CD4-positive, alpha-beta T cell treated with Interleukin-1 beta for 1 hour (primary cell): ENCODE results near the gene MPPED1.

Experiments used
- DNase-seq, 2 donors: peaks; one replicate each; pipeline ENCODE4 v3.0.0-alpha.2; 2020 to 2022

Gene MPPED1

DNA sequence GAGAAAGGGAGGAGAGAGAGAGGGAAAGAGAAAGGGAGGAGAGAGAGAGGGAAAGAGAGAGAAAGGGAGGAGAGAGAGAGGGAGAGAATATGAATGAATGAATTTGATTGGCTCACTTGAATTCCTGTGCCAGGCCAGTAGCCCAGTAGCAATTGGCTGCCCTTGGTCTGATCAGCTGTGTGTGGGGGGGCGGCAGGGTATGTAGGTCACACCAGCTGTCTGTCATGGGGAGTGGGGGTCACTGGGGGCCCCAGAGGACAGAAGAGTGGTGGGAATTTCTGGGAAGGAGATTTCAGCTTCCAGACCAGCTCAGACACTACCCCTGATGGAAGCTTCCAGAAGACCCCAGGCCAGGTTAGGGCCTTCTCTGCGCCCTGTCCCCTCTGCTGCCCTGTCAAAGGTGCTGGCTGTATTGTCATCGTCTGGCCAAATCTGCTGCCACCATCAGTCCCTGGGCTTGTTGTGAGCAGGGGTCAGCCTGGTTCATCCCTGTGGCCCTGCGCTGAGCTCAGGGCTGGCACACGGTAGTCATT lies 21.1 kb downstream of the MPPED1 start:
- DNase-seq: no peak

DNA sequence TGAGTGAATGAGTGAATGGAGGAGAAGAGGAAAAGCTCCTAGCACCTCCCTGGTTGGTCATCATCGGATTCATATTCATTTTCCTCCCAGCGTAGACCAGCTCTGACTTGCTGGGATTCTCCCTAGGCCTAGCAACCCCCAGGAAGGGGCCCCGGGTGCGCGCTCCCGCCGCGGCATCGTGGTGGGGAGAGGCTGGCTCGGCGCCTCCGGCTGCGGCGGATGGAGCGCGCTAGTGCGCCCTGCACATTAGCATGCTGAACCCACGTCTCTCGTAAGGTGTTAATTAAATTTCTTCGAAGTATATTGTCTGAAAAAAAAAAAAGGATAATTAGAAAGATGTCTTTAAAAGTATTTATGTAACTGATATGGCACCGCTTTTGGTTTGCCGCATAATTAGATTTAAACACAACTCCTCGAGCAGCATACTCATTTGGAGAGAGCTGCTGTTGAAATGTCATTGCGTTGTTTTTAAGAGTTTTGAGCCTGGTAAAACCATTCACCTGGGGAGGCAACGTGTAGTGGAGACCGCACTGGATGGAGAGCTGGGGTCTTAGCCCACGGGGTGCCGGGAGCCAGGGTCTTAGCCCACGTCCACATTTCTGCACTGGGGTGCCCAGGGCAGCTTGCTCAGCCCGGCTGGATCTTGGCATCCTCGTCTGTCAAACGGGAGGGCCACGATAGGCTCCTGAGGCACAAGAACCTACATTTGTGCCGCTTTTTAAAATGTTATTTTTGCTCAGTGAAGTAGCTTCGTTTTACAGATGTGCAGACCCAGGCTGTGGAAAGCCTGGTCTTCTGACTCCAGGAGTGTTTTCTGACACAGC lies 21.8 kb downstream of the MPPED1 start:
- no peak for DNase-seq

DNA sequence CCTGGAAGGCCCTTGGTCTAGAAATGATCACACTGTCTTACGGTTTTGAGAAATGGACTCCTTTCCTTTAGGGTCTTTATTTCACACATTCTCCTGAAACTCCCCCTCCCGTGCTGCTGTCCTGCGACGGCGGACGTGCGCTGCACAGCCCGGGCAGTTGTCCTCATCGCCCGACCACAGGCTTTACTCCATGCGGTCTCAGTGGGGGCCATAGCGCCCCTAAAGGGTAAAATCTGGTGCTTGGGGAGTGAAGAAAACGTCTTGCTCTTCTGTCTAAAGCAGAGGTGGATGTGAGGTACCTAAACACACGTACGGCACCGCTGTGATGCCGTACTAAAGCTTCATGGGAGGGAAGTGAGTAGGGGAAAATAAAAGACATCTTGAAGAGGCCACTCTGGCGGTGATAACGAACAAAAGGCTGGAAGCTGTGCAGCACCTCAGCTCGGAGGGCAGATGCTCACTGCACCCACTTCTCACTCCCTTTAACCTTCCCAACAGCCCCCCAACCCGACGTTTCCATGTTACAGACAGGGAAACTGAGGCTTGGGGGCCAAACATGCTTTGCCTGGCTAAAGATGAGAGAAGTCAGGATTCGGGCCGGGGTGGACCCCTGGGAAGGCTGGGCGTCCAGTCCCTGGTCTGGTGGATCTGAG lies 22.6 kb downstream of the MPPED1 start:
- DNase-seq: no peak

DNA sequence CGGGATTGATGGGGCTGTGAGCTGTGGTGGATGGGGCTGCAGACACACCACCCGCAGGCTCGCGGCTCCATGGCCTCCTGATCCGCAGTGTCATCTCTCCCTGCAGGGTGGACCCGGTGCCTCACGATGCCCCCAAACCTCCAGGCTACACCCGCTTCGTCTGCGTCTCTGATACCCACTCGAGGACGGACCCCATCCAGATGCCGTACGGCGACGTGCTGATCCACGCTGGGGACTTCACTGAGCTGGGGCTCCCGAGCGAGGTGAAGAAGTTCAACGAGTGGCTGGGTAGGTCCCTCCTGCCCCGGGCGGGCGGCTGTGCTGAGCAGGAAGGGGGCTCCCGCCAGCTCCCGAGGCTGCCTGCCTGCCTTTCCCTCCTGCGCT lies 23.1 kb downstream of the MPPED1 start:
- no peak for DNase-seq

DNA sequence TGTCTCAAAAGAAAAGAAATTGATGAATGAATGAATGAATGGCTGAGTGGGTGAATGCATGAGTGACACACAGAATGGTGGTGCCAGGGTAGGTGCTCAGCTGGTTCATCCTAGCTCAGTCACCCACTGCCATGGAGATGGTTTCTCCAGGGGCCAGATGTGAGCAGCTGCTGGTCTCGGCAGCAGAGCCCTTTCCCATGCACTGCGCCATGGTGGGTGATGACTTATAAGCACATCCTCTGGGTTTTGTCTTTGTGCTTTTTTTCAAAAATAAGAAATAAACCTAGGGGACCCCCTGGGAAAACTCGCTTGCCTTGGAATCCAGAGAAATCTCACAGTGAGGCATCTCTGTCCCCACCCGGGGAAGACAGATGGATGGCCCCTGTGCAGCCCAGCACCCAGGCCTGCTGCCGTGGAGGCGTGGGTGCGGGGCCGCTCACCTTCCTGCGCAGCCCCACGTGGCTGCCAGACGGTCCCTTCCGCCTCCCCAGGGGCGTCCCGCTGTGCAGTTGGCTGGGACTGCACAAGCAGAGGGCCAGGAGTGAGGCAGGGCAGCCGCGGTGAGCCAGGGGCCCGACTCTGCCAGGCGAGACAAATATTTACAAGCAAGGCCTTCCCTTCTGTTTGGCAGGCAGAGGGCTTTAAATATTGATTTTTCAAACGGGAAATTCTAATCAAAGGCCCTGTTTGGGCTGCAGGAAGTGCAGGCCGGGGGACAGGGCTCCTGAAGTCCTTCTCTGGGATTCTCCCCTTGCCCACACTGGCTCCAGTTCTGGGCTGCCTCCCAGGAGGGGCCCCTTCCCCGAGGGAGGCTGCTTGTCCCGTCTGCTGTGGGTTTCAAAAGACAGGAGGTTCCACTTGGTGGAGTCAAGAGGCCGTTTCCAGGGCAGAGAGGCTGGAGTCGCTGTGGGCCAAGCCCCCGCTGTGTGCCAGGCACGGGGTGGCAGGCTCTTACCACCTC lies 24.3 kb downstream of the MPPED1 start:
- no peak for DNase-seq

- no peak for DNase-seq
Measured at GRCh38 chr22:43436868-43437267, 25.1 kb downstream of the MPPED1 start.

DNA sequence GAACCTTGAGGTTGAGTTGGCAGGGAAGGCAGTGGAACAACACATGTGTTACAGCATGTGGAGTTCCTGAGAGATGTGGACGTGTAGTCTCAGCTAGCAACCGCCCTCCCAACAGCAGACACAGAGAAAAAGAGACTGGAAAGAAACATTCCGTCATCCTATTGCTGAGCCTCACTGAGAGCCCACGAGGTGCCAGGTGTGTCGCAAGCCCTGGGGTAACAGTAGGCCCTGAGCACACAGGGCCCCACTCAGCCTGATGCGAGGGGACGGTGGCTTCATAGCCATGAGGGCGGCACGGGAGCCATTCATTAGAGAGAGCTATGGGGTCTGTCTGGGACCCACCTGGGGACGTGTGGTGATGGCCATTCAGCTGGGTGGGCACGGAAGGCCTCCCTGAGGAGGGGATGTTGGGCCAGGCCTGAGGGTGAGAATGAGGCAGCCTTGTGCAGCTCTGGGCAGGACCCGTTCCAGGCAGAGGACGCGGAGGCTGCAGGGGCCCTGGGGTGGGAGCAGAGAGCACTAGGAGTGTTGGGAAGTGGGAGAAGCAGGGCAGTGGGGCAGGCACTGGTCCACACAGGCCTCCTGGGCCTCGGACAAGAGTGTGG lies 26.2 kb downstream of the MPPED1 start:
- no peak for DNase-seq

GRCh38 chr22:43438666-43439347 lies 27.0 kb downstream of the MPPED1 start:
- no peak for DNase-seq

- DNase-seq: no peak
Measured at GRCh38 chr22:43439368-43440103, 27.7 kb downstream of the MPPED1 start.

DNA sequence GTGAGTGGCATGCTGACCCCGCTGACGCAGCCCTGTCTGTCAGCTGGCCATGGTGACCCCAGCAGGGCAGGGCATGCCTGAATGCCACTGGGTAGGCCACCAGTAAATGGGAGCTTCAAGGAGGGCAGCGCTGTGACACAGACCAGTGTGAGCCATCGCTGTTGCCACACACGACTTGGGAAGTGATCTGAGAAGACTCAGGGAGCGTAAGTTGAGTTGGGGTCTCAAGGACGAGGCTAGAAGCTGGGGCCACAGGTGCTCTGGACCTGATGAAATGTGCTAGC lies 28.2 kb downstream of the MPPED1 start:
- no peak for DNase-seq

DNA sequence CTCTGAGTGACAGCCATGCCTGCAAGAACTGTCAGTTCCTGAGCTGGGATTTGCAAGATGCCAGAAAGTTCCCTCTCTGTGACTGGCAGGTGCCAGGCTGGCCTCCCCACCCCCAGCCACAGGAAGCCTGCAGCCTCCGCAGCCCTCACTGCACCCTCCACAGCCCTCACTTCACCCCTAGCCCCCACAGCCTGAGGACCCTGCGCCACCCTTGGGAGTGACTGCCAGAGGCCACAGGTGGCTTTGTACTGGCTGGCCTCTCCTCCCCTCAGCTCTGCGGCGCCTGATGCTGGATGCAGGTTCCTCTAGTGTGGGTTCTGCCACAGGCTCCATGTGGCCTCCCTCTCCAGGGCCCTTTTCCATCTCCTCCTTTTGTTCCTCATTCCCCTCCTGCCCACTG lies 28.7 kb downstream of the MPPED1 start:
- DNase-seq: no peak

DNA sequence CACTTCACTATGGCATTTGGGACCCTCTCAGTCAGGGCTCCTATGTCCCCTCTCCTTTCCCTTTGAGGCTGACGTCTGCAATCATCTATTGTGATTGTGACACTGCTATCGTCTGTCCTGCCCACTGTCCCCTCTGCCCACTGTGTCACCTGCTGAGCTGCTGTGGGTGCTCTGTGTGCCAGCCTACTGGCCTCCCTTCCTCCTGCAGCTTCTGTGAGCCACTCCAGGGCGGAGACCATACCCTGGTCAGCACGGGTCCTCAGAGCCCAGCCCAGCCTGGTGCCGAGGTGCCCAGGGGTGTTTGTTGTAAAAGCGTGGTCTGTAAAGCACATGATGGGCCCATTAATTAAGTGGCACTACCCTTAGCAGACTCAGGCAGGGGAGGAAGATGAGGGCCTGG lies 29.4 kb downstream of the MPPED1 start:
- DNase-seq: no peak

DNA sequence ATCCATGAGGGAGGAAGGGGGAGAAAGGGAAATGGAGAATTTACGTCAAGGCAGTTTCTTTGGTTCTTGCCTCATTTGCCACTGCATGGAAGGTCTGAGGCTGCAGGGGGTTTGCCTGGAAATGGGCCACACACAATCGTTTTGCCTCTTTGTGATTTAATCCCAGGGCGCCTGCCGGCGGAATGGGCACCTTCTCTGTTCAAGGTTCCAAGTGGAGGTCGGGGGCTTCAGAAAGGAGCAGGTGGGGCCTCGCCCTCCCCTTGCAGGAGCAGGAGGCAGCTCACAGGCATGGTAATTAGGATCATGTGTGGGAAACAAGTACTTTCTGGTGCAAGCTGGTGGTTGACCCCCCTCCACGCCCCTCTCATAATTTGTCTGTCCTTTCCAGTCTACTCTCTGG lies 29.9 kb downstream of the MPPED1 start:
- no peak for DNase-seq

- no peak for DNase-seq
Measured at GRCh38 chr22:43442386-43443151, 30.8 kb downstream of the MPPED1 start.

DNA sequence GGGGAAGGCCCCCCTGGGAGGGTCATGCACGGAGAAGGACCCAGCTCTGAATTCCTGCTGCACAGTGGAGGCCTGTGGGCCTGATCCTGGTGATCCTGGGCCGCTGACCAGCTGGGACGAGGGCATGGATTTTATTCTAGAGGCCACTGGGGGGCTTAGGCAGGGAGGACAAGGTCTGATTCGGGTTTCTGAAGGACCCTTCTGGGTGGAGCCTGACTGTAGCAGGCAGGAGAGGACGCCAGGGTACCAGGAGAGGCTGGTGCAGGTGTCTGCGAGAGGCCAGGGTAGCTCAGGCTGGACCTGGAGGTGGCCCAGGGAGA lies 31.3 kb downstream of the MPPED1 start:
- no peak for DNase-seq

- DNase-seq: no peak
Measured at GRCh38 chr22:43446037-43446803, 34.4 kb downstream of the MPPED1 start.

GRCh38 chr22:43446916-43447315 lies 35.1 kb downstream of the MPPED1 start:
- DNase-seq: no peak

DNA sequence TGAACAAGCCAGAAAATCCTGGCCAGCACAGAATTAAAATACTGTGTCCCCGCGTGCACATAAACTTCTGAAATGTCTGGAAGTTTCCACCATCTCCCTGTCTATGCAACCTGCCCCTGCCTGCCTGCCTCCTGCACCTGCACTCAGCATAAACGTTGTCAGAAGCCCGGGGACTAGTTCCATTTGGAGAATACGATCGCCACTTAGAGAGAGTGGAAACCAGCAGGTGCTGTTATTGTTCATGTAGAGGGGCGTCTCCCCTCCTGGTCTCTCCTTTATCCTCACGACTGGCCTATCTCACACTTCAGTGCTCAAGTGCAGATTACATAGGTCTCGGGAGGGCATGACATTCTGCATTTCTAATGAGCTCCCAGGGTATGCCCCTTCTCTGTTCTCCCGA lies 35.6 kb downstream of the MPPED1 start:
- DNase-seq: no peak

DNA sequence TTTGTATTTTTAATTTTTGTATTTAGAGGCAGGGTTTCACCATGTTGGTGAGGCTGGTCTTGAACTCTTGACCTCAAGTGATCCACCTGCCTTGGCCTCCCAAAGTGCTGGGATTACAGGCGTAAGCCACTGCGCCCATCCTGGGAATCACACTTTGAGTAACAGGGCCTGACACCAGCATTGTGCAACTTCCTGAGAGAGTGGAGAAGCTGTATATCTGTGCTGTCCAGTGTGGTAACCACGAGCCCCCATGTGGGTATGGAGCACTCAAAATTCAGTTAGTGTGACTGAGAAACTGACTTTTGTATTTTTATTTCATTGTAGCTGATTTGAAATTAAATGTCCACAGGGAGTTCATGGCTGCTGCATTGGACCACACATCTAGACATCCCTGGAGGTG lies 36.2 kb downstream of the MPPED1 start:
- DNase-seq: no peak

GRCh38 chr22:43449205-43449830 lies 37.5 kb downstream of the MPPED1 start:
- DNase-seq: no peak
